Vagina (tissue), 2 donors: ENCODE results near the gene LAG3. TPM values are rescaled to one million over a fixed set of nuclear protein-coding genes. Genes with fewer than 3 reads are reported as not detected.
"Not testable (repeated sequence)": the region's sequence is repeated elsewhere in the genome, so short reads cannot be mapped to it uniquely, and the experiment has no call there.

Source experiments
- DNase-seq, 2 donors: peaks; one replicate each; pipeline ENCODE4 v3.0.0-alpha.2; 2017; ENCODE audit errors: extremely low spot score in 2 of 2
- H3K27ac ChIP-seq: fragments of 200-600 bp; sonication (generic); one replicate; pipeline ENCODE4 v1.5.1; 2019
- H3K27me3 ChIP-seq: fragments of 200-600 bp; sonication (generic); one replicate; pipeline ENCODE4 v1.5.1; 2019
- H3K36me3 ChIP-seq, 2 donors: fragments of 200-600 bp; sonication (generic); one replicate each; pipeline ENCODE4 v1.5.1; 2017 to 2019
- H3K4me1 ChIP-seq: fragments of 200-600 bp; sonication (generic); one replicate; pipeline ENCODE4 v1.5.1; 2019
- H3K4me3 ChIP-seq, 2 donors: fragments of 200-600 bp; sonication (generic); 1 replicate in 1 of 2; 2 replicates in 1 of 2; pipeline ENCODE4 v1.5.1; 2016 to 2019
- H3K9me3 ChIP-seq: fragments of 200-600 bp; sonication (generic); one replicate; pipeline ENCODE4 v1.5.1; 2019
- CTCF ChIP-seq, 3 experiments: fragments of 450-650 bp in 2 of 3; fragments of 200-600 bp in 1 of 3; sonication (generic) in 1 of 3; IDR thresholded peaks; one replicate each; pipeline ENCODE4 v1.5.1; 2017 to 2019; ENCODE audit warnings: antibody characterized with exemption in 3 of 3, mild to moderate bottlenecking in 2 of 3, moderate library complexity in 2 of 3
- POLR2A ChIP-seq, 2 donors: fragments of 450-650 bp; IDR thresholded peaks; one replicate each; pipeline ENCODE4 v1.6.1; 2017; ENCODE audit warnings: antibody characterized with exemption in 2 of 2, mild to moderate bottlenecking in 2 of 2, moderate library complexity in 2 of 2
- POLR2AphosphoS5 ChIP-seq, 2 donors: sonication (generic); formaldehyde crosslinking; IDR thresholded peaks; one replicate each; pipeline ENCODE4 v1.9.0; 2017; ENCODE audit warnings: antibody characterized with exemption in 2 of 2, mild to moderate bottlenecking in 2 of 2, low read depth in 1 of 2; ENCODE audit not compliant: insufficient read depth in 1 of 2
- intact Hi-C: fragments of 100-400 bp; cut with DNase I; formaldehyde crosslinking; loops from one replicate; pipeline ENCODE4 v1.15.1; 2023
- total RNA-seq: library from RNA; depleted of rRNA; stranded (reverse); fragments of >200 nt; gene quantifications from one replicate; pipeline ENCODE4 v1.2.3, GENCODE V29; 2016

LAG3 gene
- total RNA-seq, 1 donor from 2014 or later = 10.3 TPM

GRCh38 chr12:6736754-6737153 is 35.6 kb upstream of the LAG3 start:
- H3K4me1 ChIP-seq = peaks cover 5% of the 10 kb centered on the region
- no peak overlapping the region for H3K27ac ChIP-seq
- no peak overlapping the region for H3K4me3 ChIP-seq
- no peak for TF ChIP-seq POLR2A (IDR thresholded peaks at IDR 0.05)
- TF ChIP-seq CTCF (IDR thresholded peaks at IDR 0.05) = no peak
- TF ChIP-seq POLR2AphosphoS5 (IDR thresholded peaks at IDR 0.05; ENCODE audit: insufficient read depth in 1 of 2, low read depth in 1 of 2) = no peak
- no peaks in the 10 kb centered on the region for H3K9me3 ChIP-seq
- DNase-seq = no peak
- intact Hi-C loops = loop anchor here (5.0 kb wide), 1 partner anchor 41 kb away; no protein-coding TSS in a partner anchor
- peaks cover 0 to 6% of the 10 kb centered on the region in 2 donors for H3K36me3 ChIP-seq
- no peaks in the 10 kb centered on the region for H3K27me3 ChIP-seq

GRCh38 chr12:6742080-6742479 is 30.2 kb upstream of the LAG3 start:
- H3K9me3 ChIP-seq, H3K4me1 ChIP-seq, H3K27ac ChIP-seq, H3K27me3 ChIP-seq, DNase-seq, H3K36me3 ChIP-seq, intact Hi-C loops, H3K4me3 ChIP-seq: not testable (repeated sequence)

GRCh38 chr12:6742834-6743233 is 29.5 kb upstream of the LAG3 start:
- no peak for TF ChIP-seq CTCF (IDR thresholded peaks at IDR 0.05)
- no peak for TF ChIP-seq POLR2A (IDR thresholded peaks at IDR 0.05)
- TF ChIP-seq POLR2AphosphoS5 (IDR thresholded peaks at IDR 0.05; ENCODE audit: insufficient read depth in 1 of 2, low read depth in 1 of 2) = no peak
- Histone ChIP-seq H3K27me3 (no peaks in the 10 kb centered on the region), H3K4me3 (no peak overlapping the region), H3K4me1 (no peaks in the 10 kb centered on the region), H3K27ac (no peak overlapping the region), H3K9me3 (no peaks in the 10 kb centered on the region), H3K36me3 (peaks cover 0 to 14% of the 10 kb centered on the region in 2 donors)
- no peak for DNase-seq
- intact Hi-C loops = no loop called here

- H3K9me3 ChIP-seq, H3K27me3 ChIP-seq, H3K27ac ChIP-seq, H3K4me1 ChIP-seq, H3K4me3 ChIP-seq, intact Hi-C loops, DNase-seq: not testable (repeated sequence)
- peaks cover 0 to 19% of the 10 kb centered on the region in 2 donors for H3K36me3 ChIP-seq
Measured at GRCh38 chr12:6743300-6743699, 29.0 kb upstream of the LAG3 start.

- Histone ChIP-seq H3K9me3 (no peaks in the 10 kb centered on the region), H3K27ac (no peak overlapping the region), H3K4me3 (no peak overlapping the region), H3K4me1 (no peaks in the 10 kb centered on the region), H3K36me3 (peaks cover 0 to 42% of the 10 kb centered on the region in 2 donors), H3K27me3 (no peaks in the 10 kb centered on the region)
- TF ChIP-seq POLR2AphosphoS5 (IDR thresholded peaks at IDR 0.05; ENCODE audit: insufficient read depth in 1 of 2, low read depth in 1 of 2) = no peak
- TF ChIP-seq CTCF (IDR thresholded peaks at IDR 0.05) = no peak
- no peak for TF ChIP-seq POLR2A (IDR thresholded peaks at IDR 0.05)
- intact Hi-C loops = no loop called here
- no peak for DNase-seq
Measured at GRCh38 chr12:6745741-6746525, 26.4 kb upstream of the LAG3 start.

- Histone ChIP-seq H3K9me3 (no peaks in the 10 kb centered on the region), H3K27me3 (no peaks in the 10 kb centered on the region), H3K4me3 (no peak overlapping the region), H3K27ac (no peak overlapping the region), H3K4me1 (peaks cover 11% of the 10 kb centered on the region), H3K36me3 (peaks cover 0 to 49% of the 10 kb centered on the region in 2 donors)
- no peak for DNase-seq
- intact Hi-C loops = no loop called here
- TF ChIP-seq CTCF (IDR thresholded peaks at IDR 0.05) (no peak), POLR2AphosphoS5 (IDR thresholded peaks at IDR 0.05; ENCODE audit: insufficient read depth in 1 of 2, low read depth in 1 of 2) (no peak), POLR2A (IDR thresholded peaks at IDR 0.05) (no peak)
Measured at GRCh38 chr12:6747216-6747615, 25.1 kb upstream of the LAG3 start.
